Kidney epithelial cell (primary cell): ENCODE data around the gene ZSWIM6. TPM values are rescaled to one million over a fixed set of nuclear protein-coding genes. Genes with fewer than 3 reads are reported as not detected.
"Not testable (repeated sequence)": the region's sequence is repeated elsewhere in the genome, so short reads cannot be mapped to it uniquely, and the experiment has no call there.

ENCODE experiments used
- DNase-seq: peaks from one replicate; pipeline ENCODE4 v3.0.0-alpha.2; 2010; ENCODE audit warnings: low read depth
- H3K27me3 ChIP-seq: 2 replicates; pipeline ENCODE4 v1.6.0; 2011; ENCODE audit warnings: low read length; ENCODE audit not compliant: control insufficient read depth, insufficient read depth
- H3K36me3 ChIP-seq: 2 replicates; pipeline ENCODE4 v1.5.1; 2011; ENCODE audit warnings: low read length; ENCODE audit not compliant: control insufficient read depth, insufficient read depth
- H3K4me3 ChIP-seq: 2 replicates; pipeline ENCODE4 v1.5.1; 2011; ENCODE audit warnings: low read depth, mild to moderate bottlenecking, control low read depth, low read length
- total RNA-seq: library from RNA; depleted of rRNA; stranded (reverse); fragments of >200 nt; gene quantifications from 2 replicates; pipeline ENCODE4 v1.2.3, GENCODE V29; 2015
- TF ChIP-seq, protein P1 (sequence below): IDR thresholded peaks from 2 replicates; pipeline ENCODE4 v1.5.1; 2011; ENCODE audit warnings: mild to moderate bottlenecking, moderate library complexity, low read length, control low read depth, inconsistent platforms; ENCODE audit not compliant: insufficient read depth, poor library complexity, severe bottlenecking

Gene ZSWIM6
- total RNA-seq, 1 donor from 2014 or later: 18.5 TPM

DNA sequence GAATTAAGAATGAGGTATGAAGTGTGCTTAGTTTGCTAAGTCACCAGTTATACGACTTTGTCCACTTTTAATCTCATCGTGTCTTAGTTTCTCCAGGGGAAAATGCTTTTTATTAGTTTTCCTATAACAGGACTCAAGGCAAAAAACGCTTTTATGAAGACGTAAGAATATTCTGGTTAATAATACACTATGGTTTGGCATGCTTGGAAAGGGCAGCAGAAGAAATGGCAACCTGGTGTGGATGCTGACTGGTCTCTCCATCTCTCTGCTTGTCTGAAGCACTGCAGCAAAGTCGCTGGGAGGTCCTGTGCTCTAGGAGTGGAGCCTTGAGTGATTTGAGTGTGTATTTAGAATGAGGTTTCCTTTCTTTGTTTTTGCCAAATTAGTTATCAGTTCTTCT, 78.8 kb downstream of the ZSWIM6 start:
- Histone ChIP-seq H3K27me3 (no peaks in the 10 kb centered on the region), H3K4me3 (no peak overlapping the region), H3K36me3 (no peaks in the 10 kb centered on the region)
- DNase-seq: no peak
- TF ChIP-seq, protein P1, sequence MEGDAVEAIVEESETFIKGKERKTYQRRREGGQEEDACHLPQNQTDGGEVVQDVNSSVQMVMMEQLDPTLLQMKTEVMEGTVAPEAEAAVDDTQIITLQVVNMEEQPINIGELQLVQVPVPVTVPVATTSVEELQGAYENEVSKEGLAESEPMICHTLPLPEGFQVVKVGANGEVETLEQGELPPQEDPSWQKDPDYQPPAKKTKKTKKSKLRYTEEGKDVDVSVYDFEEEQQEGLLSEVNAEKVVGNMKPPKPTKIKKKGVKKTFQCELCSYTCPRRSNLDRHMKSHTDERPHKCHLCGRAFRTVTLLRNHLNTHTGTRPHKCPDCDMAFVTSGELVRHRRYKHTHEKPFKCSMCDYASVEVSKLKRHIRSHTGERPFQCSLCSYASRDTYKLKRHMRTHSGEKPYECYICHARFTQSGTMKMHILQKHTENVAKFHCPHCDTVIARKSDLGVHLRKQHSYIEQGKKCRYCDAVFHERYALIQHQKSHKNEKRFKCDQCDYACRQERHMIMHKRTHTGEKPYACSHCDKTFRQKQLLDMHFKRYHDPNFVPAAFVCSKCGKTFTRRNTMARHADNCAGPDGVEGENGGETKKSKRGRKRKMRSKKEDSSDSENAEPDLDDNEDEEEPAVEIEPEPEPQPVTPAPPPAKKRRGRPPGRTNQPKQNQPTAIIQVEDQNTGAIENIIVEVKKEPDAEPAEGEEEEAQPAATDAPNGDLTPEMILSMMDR: no peak

DNA sequence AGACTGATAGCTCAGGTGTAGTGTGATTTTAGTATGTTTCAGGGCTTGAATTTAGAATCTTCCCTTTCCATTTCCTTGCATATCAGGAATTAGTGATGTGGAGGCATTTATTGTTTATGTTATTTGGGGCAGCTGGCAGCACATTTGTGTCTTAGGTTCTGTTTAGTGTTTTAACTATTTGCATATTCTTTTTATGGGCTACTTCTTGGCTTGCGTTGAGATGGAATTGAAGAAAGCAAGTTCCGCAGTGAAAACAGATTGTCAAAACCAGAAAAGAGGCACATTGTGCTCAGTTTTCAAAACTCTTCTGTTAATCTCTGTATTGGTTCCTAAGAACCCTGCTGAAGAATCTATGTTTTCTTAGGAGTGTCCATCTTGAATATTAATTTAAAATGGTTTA, 80.3 kb downstream of the ZSWIM6 start:
- TF ChIP-seq, protein P1: no peak
- H3K4me3 ChIP-seq: no peak overlapping the region
- no peak for DNase-seq
- no peaks in the 10 kb centered on the region for H3K27me3 ChIP-seq
- no peaks in the 10 kb centered on the region for H3K36me3 ChIP-seq

DNA sequence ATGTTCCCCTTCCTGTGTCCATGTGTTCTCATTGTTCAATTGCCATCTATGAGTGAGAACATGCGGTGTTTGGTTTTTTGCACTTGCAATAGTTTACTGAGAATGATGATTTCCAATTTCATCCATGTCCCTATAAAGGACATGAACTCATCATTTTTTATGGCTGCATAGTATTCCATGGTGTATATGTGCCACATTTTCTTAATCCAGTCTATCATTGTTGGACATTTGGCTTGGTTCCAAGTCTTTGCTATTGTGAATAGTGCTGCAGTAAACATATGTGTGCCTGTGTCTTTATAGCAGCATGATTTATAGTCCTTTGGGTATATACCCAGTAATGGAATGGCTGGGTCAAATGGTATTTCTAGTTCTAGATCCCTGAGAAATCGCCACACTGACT, 81.1 kb downstream of the ZSWIM6 start:
- H3K36me3 ChIP-seq, H3K4me3 ChIP-seq, H3K27me3 ChIP-seq, DNase-seq: not testable (repeated sequence)

DNA sequence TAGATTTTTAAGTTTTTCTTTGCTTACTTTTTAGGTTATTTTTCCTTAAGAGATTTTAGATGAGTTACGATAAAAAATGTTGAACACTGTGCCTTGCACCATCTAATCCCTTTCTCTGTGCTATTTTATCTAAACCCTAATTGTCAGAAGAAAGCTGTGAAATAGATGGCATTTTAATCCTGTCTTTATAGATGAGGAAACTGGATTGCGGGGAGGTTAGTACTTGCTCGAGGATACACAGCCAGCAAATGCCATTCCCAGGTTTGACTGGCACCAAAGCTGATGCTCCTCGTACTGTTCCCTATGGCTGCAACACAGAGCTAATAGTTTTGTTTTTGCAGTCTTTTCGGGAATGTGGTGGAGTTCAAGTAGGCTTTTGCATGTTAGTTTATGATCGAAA, 82.7 kb downstream of the ZSWIM6 start:
- Histone ChIP-seq H3K4me3 (no peak overlapping the region), H3K36me3 (no peaks in the 10 kb centered on the region), H3K27me3 (no peaks in the 10 kb centered on the region)
- TF ChIP-seq, protein P1: no peak
- DNase-seq: no peak

DNA sequence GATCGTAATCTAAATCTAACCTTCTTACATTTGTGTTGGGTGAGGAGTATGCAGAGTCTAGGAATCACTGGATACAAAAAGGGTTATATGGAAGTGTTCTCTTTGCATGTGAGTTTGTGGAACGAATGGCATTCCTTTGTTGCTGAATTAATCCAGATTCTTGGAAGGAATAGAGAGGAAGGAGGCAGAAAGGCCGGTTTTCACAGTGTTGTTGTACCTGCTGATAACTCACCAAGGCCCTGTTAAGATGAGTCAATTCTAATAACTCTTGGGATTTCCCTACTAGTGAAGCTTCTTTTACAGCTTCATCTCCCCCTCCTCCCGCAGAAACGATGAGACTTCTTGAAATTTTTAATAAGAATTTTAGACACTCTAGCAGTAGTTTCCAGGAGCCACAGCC, 84.0 kb downstream of the ZSWIM6 start:
- TF ChIP-seq, protein P1: no peak
- DNase-seq: peak; percentile 14

DNA sequence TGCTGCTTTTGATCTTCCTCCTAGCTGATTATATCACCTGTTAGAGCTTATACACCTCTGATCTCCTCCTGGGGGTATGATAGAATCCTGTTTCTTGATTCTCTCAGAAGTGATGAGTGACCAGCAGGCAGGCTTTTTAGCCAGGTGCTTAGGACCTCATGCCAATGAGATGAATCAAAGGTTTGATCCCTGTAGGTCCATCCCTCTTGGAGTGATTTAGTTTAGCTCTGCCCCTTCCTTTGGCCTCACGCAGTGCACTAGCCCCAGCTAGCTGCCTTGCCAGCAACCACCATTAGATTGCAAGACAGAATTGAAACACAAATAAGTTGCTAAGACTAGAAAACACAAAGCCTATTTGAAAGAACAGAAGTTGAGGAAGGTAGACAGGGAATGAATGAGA, 84.4 kb downstream of the ZSWIM6 start:
- H3K27me3 ChIP-seq: no peaks in the 10 kb centered on the region
- H3K4me3 ChIP-seq: no peak overlapping the region
- DNase-seq: peak; percentile 16
- H3K36me3 ChIP-seq: no peaks in the 10 kb centered on the region
- TF ChIP-seq, protein P1: no peak

More for the DNA sequence above, 84.0 kb downstream of the ZSWIM6 start:
- H3K36me3 ChIP-seq: no peaks in the 10 kb centered on the region
- no peaks in the 10 kb centered on the region for H3K27me3 ChIP-seq
- no peak overlapping the region for H3K4me3 ChIP-seq
